NCI-H345 treated with DMSO at 0.1 percent for 48 hours (cell line): Measurements from ENCODE around the gene GSTM4.

Experiments used
- DNase-seq: peaks from one replicate; lab custom pipeline; 2025; ENCODE audit not compliant: unreplicated experiment; lab: John Stamatoyannopoulos, UW

The GSTM4 gene

GRCh38 chr1:109636201-109636952 lies 19.5 kb upstream of the GSTM4 start:
- no peak for DNase-seq

DNA sequence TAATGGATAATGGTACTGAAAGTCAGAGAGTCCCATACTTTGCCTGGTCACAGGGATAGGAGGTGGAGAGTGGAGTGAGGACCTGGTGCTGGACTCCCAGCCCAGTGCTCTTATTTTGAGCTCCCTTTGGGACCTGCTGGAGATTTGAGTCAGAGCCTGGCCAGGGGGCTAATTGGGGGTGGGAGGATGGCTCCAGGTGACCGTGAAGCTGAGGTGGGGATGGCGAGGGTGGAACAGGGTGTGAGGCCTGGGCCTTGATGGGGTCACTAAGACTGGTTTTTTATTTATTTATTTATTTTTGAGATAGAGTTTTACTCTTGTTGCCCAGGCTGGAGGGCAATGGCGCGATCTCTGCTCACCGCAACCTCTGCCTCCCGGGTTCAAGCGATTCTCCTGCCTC lies 18.5 kb upstream of the GSTM4 start:
- DNase-seq = no peak

GRCh38 chr1:109639063-109639840 lies 16.6 kb upstream of the GSTM4 start:
- no peak for DNase-seq

GRCh38 chr1:109639841-109640184 lies 16.1 kb upstream of the GSTM4 start:
- DNase-seq = no peak

- peak; percentile 28 for DNase-seq
Observed at GRCh38 chr1:109640285-109640865, 15.5 kb upstream of the GSTM4 start.

DNA sequence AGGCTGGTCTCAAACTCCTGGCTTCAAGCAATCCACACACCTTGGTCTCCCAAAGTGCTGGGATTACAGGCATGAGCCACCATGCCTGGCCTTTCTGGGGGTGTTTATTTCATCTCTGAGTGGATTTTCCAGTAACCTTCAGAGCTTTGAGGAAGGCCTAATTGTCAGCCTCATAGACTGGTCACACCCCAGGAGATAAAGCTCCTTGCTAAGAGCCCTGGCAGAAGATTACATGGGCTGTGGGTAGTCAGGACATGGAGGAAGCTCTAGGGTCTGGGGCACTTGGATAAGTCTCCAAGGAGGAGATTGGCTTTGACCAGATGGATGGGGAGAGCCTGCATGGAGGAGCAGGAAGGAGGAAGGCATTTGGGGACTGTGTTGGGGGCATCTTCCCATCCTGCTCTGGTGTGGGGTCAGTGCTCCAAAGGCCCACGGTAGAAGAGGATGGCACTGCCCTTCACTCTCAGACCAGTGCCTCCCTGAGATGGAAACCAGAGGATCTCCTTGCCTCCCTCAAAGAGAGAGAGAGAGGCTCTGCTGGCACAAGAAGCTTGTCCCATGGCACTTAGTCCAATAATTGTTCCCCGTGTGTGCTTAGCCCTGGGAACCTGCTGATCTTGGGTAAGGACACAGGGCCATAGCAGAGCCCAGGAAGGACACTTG lies 14.7 kb upstream of the GSTM4 start:
- DNase-seq = no peak

- no peak for DNase-seq
Observed at GRCh38 chr1:109641861-109642260, 14.0 kb upstream of the GSTM4 start.

DNA sequence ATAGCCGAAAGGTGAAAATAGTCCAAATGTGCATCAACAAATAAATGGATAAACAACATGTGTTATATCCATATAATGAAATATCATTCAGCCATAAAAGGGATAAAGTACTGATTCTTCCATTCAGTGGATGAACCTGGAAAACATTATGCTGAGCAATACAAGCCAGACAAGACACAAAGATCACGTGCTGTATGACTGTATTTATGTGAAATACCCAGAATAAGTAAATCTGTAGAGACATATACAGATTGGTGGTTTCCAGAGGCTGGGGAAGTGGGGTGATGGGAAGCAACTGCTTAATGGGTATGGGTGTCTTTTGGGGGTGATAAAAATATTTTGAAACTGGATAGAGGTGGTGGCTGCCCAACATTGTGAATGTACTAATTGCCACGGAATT lies 13.3 kb upstream of the GSTM4 start:
- DNase-seq = no peak

- no peak for DNase-seq
Observed at GRCh38 chr1:109643385-109644230, 12.3 kb upstream of the GSTM4 start.

GRCh38 chr1:109644670-109645069 lies 11.2 kb upstream of the GSTM4 start:
- no peak for DNase-seq

DNA sequence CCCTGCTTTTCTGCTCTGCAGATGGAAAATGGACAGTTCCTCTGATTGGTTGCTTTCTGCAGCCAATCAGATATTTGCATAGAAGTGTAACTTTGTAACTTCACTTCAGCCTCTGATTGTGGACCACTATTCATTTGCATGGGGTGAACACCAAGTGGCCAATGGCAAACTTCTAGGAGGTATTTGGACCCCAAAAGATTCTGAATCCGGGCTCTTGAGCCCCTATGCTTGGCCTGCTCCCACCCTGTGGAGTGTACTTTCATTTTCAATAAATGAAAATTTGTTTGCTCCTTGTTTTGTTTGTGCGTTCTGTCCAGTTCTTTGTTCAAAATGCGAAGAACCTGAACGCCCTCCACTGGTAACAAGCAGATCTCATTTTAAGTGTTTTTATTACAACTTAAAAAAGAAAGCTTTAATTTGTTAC lies 6.4 kb upstream of the GSTM4 start:
- DNase-seq = no peak

DNA sequence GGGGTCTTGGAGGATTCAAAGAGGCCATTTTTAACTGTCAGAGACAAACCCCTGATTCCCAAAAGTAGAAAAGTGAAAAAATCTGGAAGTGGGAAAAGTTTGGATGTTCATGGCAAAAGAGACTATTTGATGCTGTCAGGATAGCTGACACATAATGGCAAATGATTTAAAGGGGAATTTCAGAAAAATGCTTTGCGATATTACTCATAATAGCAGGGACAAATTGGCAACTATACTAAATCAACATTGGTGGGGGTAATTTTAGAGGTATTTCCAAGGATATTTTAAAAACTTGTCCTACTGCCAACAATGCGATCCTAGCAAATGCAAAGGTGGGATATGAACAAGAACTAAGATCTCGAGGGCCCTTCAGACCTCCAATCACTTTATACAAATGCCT lies 5.3 kb upstream of the GSTM4 start:
- no peak for DNase-seq

DNA sequence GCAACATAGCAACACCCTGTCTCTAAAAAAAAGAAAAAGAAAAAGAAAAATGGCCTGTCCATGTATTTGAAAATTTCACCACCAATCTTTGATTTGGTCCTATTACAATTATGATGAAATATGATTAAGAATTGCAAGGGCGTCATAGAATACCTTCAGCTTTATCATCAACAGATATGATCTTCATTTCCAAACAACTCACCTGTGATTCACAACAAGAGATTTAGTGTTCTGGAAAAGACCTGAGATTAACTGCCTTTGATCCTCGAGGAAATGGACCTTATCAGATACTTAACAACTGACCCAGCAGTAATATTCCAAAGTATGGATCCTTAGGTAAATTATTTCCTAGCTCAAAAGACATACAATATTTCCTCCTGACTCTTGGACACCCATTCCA lies 3.5 kb upstream of the GSTM4 start:
- no peak for DNase-seq

- no peak for DNase-seq
Observed at GRCh38 chr1:109653306-109653705, 2.6 kb upstream of the GSTM4 start.

GRCh38 chr1:109654519-109654918 lies 1.4 kb upstream of the GSTM4 start:
- DNase-seq = no peak

- no peak for DNase-seq
Observed at GRCh38 chr1:109657395-109657794, 1.5 kb downstream of the GSTM4 start.

GRCh38 chr1:109657970-109658369 lies 2.1 kb downstream of the GSTM4 start:
- no peak for DNase-seq

- DNase-seq = no peak
Observed at GRCh38 chr1:109658533-109659042, 2.7 kb downstream of the GSTM4 start.

DNA sequence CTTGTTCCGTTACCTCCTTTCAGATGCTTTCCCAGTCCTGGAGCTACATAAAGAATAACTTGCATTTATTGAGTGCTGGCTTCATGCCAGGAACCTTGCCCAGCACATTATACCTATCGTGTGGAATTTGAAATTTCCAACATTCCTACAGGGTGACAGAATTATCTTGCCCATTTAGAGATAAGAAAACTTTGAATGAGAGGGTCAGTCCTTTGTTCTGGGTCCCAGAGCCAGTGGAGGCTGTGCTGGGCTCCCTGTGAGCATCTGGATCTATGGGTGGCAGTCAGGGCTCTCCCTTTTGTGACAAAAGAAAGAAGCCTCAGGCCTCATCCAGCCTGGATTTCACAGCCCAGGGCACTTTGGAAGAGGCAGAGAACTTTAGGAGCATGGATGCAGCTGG lies 3.2 kb downstream of the GSTM4 start:
- no peak for DNase-seq

- no peak for DNase-seq
Observed at GRCh38 chr1:109659997-109660690, 4.2 kb downstream of the GSTM4 start.
